H1 (cell line): ENCODE measurements around the gene ELMO1.
A peak's percentile ranks its signal among the peaks of the same experiment; 100 is the strongest.

Experiments used
- ASH2L ChIP-seq: fragments of 200-600, 300-600 bp; sonication (generic); IDR thresholded peaks from one replicate; pipeline ENCODE4 v1.7.1; 2017; ENCODE audit warnings: low read length
- BCL11A ChIP-seq, 2 experiments: IDR thresholded peaks; one replicate each; pipeline ENCODE4 v1.6.1; 2011; ENCODE audit warnings: low read depth in 2 of 2, low read length in 2 of 2, mild to moderate bottlenecking in 2 of 2
- CBX5 ChIP-seq: fragments of 300-800, 300-1000 bp; sonication (generic); IDR thresholded peaks from 2 replicates; pipeline ENCODE4 v1.7.1; 2016; ENCODE audit warnings: antibody characterized with exemption, low read length, low read depth
- CTCF ChIP-seq, 3 experiments: IDR thresholded peaks; 1 replicate in 2 of 3; 2 replicates in 1 of 3; pipeline versions ENCODE4 v1.5.1 to v1.6.1; 2011; ENCODE audit warnings: low read length in 3 of 3, mild to moderate bottlenecking in 3 of 3, inconsistent platforms in 2 of 3, low read depth in 1 of 3, moderate library complexity in 1 of 3; ENCODE audit not compliant: insufficient read depth in 1 of 3; ENCODE audit errors: control extremely low read depth in 1 of 3
- EGR1 ChIP-seq: IDR thresholded peaks from 2 replicates; pipeline ENCODE4 v1.6.1; 2011; ENCODE audit warnings: low read depth, low read length, borderline replicate concordance
- EZH2 ChIP-seq: fragments of 200-600 bp; sonication (generic); IDR thresholded peaks from 2 replicates; pipeline ENCODE4 v1.7.1; 2012; ENCODE audit warnings: low read depth, mild to moderate bottlenecking, moderate library complexity, low read length, inconsistent platforms; ENCODE audit not compliant: severe bottlenecking
- POLR2AphosphoS5 ChIP-seq: IDR thresholded peaks from 2 replicates; pipeline ENCODE4 v1.6.1; 2011; ENCODE audit warnings: low read depth, low read length
- SP1 ChIP-seq: IDR thresholded peaks from 2 replicates; pipeline ENCODE4 v1.6.1; 2011; ENCODE audit warnings: low read depth, low read length
- TBP ChIP-seq: IDR thresholded peaks from 2 replicates; pipeline ENCODE4 v1.6.1; 2011; ENCODE audit warnings: low read depth, low read length, improper control_type of control experiment
- ZNF274 ChIP-seq: IDR thresholded peaks from 2 replicates; pipeline ENCODE4 v1.7.0; 2012; ENCODE audit warnings: low read length, borderline replicate concordance; ENCODE audit errors: extremely low read depth

GRCh38 chr7:37027557-37028341 lies 420.9 kb downstream of the ELMO1 start:
- TF ChIP-seq ZNF274 (no peak), SP1 (no peak), EZH2 (no peak), BCL11A (IDR thresholded peaks at IDR 0.05; ENCODE audit: low read depth in 2 of 2, low read length in 2 of 2) (no peak), CTCF (IDR thresholded peaks at IDR 0.05; ENCODE audit: control extremely low read depth in 1 of 3, insufficient read depth in 1 of 3, low read depth in 1 of 3, low read length in 3 of 3) (peak in 2 of 3 experiments; percentile 13 to 42; a peak in 3 of 4 replicates), TBP (no peak), POLR2AphosphoS5 (no peak), CBX5 (no peak), ASH2L (no peak), EGR1 (no peak)
